NCI-H526 treated with DMSO at 0.1 percent for 48 hours (cell line): ENCODE results near the gene LHCGR.

Source experiments
- DNase-seq: peaks from one replicate; lab custom pipeline; 2025; lab: John Stamatoyannopoulos, UW

The LHCGR gene

DNA sequence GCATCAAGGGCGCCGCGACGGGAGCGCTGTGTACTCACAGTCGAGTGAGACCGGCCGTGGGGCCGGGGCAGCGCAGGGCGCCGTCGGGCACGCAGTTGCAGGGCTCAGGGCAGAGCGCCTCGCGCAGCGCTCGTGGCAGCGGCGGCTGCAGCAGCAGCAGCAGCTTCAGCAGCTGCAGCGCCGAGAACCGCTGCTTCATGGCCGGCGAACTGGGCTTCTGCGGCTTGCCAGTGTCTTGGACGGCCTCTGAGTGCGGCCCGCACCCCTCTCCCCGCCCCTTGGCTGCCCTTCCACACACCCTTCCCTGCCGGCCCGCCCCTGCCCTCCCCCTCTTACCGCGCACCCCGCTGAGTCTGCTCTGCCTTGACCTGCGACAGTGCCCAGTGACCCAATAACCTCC, at the start of gene LHCGR:
Gene LHCGR (minus strand): TSS at position 252 of the 400 bp plus-strand sequence. CDS start 53 bp downstream, at position 199.
- no peak for DNase-seq

DNA sequence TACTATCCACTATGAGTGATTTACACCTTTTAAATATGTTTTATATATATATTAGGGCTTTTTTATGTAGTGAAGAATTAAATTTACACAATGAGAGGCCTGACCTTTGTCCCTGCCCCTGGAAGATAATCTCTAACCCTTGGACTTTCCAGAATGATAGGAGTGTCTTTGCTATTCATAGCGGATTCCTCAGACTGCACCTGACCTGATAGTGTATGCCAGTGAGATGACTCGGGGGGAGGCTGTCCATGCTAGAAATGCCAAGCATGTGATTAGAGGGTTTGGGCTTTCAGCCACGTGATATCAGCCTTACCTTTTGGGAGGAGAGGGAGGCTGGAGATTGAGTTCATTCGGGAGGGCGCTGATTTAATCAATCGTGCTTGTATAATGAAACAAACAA, 44.1 kb upstream of the LHCGR start:
- no peak for DNase-seq

- DNase-seq, result no peak
Observed at GRCh38 chr2:48795065-48795464, 39.5 kb upstream of the LHCGR start.

GRCh38 chr2:48793671-48794070, 38.1 kb upstream of the LHCGR start:
- DNase-seq, result no peak

DNA sequence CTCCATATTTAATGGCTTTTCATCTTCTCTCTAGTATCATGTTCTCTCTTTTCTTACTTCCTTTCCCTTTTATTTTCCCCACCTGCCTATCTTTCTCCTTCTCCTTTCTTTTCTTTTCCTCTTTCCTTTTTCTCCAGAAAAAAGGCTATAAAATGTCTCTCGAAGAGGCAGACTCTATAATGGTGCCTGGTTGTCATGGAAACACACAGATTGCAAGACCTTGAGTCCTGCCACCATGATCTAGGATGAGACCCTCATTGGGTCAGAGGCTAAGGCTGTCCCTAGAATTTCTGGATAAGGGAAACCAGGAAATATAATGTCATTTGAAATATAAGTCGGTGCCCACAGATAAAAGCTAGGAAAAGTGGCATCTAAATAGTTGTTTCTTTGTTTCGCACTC, 36.5 kb upstream of the LHCGR start:
- no peak for DNase-seq

- no peak for DNase-seq
Observed at GRCh38 chr2:48790407-48791170, 35.1 kb upstream of the LHCGR start.

- DNase-seq, result no peak
Observed at GRCh38 chr2:48787580-48787979, 32.1 kb upstream of the LHCGR start.

DNA sequence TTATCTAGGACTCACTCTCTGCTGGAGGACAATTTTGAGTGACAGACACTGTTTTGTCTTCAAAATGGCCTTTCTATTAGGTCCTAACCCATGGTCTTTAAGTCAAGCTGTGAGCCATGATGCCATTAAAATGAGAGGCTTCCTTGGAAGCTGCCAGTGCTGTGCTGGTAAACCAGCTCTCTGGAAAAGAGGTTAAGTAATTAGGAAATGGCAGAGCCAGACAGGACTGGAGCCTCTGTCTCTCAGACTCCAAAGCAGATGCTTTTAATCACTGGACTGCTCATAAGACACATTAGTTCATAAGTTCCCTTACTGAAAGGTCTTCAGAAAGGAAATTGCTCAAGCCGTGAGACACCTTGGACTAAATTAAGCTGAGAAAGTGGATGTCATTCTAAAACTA, 25.8 kb upstream of the LHCGR start:
- no peak for DNase-seq

DNA sequence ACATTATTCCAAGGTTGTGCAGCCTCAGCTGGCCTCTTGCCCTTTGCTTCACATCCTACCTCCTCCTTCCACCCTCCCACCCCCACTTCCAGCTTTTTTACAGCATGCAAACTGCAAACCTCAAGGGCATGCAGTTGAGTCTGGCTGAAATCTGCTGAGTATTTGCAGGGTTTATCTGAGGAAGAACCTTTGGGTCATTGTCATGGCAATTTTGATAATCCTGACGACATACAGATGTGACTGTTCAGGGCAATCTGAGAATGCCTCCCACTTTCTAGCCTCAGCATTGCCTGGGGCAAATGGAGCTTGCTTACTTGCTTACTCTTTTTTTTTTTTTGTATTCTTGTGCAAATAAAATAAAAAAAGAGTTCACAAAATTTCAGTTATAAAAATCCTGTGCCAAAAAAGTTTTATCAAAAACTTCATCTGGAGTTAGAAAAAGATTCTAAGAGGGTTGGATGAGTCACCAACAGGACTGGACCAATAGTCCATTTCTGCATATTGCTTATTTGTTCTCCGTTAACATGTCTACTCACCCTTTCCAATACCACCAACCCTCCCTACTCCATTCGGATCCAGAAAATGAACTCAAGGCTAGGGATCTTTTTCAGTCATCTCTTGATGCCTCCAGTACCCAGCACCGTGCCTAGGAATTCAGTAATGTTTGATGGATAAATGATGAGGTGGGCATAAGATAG, 23.6 kb upstream of the LHCGR start:
- no peak for DNase-seq

GRCh38 chr2:48774251-48774650, 18.7 kb upstream of the LHCGR start:
- DNase-seq, result no peak

GRCh38 chr2:48771241-48772014, 15.9 kb upstream of the LHCGR start:
- DNase-seq, result no peak

GRCh38 chr2:48770181-48770580, 14.7 kb upstream of the LHCGR start:
- no peak for DNase-seq

DNA sequence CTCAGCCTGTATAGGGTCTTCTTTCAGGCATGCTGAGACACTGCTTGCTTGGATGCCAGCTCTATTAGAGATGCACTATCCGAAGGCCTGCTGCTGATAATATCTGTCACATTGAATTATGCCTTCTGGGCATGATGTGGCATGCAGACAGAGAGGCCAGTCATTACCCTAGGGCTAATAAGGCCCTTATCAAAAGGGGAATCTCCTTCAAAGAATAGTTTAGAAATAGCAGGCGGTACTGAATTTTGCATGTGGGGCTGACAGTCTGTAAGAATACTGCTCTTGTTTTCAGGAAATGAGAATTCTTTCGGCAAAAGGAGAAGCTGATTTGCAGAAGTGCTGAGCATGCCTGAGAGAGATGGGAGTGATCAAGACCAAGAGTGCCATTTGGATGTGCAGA, 13.1 kb upstream of the LHCGR start:
- DNase-seq, result peak; percentile 47

GRCh38 chr2:48767330-48767729, 11.8 kb upstream of the LHCGR start:
- peak; percentile 33 for DNase-seq

DNA sequence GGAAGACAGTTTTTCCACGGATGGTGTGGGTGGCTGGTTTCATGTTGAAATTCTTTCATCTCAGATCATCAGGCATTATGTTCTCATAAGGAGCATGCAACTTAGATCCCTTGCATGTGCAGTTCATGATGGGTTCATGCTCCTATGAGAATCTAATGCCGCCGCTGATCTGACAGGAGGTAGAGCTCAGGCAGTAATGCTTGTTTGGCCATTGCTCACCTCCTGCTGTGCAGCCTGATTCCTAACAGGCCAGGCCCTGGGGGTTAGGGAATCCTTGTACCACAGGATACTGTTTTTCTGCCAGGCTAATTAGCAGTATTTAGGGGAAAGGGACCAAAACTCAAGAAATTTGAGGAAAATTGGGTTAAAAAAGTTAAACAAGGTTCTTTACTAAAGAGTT, 5.3 kb upstream of the LHCGR start:
- no peak for DNase-seq

DNA sequence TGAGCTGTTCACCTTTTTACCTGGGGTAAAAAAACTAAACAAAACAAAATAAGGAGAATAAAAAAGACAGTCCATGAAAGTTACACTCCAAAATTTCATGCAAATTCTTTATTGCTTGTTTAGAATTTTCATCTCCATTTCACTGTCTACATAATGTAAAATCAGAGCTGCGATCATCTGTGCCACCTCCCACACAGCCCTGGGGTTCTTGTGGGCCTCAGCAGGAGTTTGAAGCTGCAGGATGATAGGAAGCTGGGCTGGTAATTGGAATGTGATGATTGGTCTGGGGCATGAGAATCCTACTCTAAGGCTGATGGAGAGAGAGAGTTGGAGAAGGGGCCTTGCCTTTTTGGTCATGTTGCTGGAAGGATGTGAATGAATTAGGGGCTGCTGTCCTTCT, 4.2 kb upstream of the LHCGR start:
- DNase-seq, result no peak

DNA sequence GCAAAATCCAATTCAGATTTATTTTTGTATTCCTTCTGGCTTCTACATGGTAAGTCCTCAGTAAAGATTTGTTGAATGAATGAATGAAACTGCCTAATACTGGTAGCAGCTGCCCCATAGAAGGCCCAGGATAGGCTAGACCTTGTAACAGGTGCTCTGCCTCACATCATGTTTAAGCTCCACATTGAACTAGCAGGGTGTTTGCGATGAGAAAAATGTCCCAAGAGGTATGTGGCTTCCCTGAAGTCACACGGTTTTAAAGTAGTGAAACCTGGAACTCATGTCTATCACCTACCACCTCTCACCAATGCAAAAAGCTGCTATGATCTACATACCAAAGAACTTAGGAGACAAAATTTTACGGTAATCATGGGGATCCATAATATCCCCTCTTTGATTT, 765 bp upstream of the LHCGR start:
- no peak for DNase-seq

DNA sequence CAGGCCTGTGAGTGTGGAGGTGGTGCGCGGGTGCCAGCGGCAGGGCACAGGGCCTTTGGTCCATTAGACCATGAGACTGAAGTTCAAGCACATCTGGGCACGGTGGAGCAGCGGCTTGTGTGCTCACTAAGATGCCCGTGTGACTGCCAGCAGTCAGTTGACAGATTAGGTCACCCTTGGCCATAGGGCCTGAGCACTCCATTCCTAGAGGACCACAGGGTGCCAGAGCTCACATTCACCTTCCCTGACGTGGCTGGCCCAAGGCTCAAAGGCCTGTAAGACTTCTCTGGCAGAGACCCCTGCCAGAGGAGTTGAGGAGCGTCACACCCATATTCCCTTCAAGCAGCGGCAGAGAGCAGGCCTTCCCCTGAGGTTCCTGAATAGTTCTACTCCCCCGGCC, 650 bp downstream of the LHCGR start:
- DNase-seq, result no peak

DNA sequence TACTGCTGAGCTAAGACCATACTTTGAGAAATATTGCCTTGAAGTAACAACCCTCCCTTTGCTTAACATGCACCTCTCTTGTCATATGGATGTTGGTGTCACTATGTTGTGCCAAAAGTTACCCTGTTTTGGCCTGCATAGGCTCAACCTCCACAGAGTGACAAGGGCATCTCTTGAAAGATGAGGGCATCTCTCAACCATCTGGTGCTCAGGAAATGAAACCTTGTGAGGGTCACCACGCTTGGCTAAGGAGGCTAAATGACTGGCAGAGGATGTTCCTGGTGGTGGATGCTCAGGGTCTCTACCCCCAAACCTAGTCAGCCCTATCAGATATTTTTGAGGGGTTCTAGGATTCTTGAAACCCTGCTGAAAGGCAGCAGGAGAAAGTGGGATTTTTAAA, 2.3 kb downstream of the LHCGR start:
- DNase-seq, result no peak

GRCh38 chr2:48750128-48750739, 5.3 kb downstream of the LHCGR start:
- DNase-seq, result no peak

GRCh38 chr2:48749291-48750127, 6.0 kb downstream of the LHCGR start:
- DNase-seq, result no peak

DNA sequence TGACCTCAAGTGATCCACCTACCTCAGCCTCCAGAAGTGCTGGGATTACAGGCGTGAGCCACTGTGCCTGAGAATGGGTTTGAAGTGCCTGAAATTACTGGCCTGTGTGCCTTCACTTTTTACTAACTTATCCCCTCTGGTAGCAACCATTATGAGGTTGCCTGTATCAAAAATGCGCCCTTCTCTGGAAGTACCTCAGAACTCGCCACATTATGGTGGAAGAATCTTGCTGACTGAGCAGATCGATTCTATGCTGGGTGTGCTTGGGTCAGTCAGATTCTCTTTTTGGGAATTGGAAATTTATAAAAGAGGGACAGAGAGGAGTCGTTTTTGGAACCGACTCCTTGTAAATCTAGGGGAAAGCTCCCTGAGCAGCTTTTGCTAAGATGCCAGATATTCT, 8.2 kb downstream of the LHCGR start:
- no peak for DNase-seq
